ENCODE results near the gene GAS6.

DNA sequence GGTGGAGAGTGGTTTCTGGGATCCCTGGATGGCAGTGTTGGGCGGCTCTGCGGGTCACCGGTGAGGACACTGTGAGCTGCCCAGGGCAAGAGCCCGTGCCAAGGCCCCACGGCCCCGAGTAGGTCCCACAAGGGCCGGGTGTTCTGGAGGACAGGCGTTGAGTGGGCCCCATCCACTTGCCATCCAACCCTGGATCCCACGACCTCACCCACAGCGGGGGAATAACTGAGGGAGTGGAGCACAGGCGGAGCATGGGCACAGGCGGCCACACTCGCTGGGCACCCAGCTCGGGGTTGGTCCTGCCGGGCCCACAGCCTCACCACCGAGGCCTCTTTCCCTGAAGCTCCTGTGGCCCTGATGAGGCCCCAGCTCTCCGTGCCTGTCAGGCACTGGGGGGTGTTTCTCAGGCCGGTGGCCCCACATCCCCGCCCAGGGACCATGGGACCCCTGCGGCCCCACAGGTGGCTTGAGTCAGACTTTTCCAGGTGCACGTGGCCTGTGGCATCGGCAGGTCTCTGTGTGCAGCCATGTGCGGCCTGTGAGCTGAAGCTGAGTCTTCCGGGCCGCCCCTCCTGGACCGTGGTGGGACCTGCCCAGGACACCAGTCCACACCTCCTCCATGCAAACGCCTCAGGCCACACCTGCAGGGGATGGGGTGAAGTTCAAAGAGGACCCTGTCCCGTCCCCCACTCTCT lies 88.3 kb downstream of the GAS6 start:
- TF ChIP-seq EZH2 (IDR thresholded peaks at IDR 0.05; ENCODE audit: insufficient read depth, poor library complexity, severe bottlenecking): no peak
- TF ChIP-seq EZH2phosphoT487 (IDR thresholded peaks at IDR 0.05; ENCODE audit: insufficient read depth, low read depth): no peak

Measured in GM23248 (cell line).